Sciatic nerve (tissue), 2 donors: ENCODE data around the gene VPS37D. TPM values are rescaled to one million over a fixed set of nuclear protein-coding genes. Genes with fewer than 3 reads are reported as not detected.
"Not testable (repeated sequence)": the region's sequence is repeated elsewhere in the genome, so short reads cannot be mapped to it uniquely, and the experiment has no call there.

Experiments
- ATAC-seq: fragments of 200-7000 bp; cut with Tn5 transposase; one replicate; pipeline ENCODE4 v1.9.1; 2020; ENCODE audit warnings: mild to moderate bottlenecking, moderate library complexity
- DNase-seq: peaks from one replicate; pipeline ENCODE4 v3.0.0-alpha.2; 2020; ENCODE audit warnings: low spot score
- intact Hi-C: fragments of 100-400 bp; cut with DNase I; formaldehyde crosslinking; loops from one replicate; pipeline ENCODE4 v1.14.2; 2022
- total RNA-seq: library from RNA; stranded (reverse); fragmentation: NEBNext Ultra II Directional; extraction: Animal tissue kit (Norgen Biotek cat#: 25700); gene quantifications from one replicate; pipeline ENCODE4 v1.2.1, GENCODE V29; 2021
- donor health status: DM: no; HTN: no; CAD: no.
- donor health status: DM: no; HTN: no; CAD: no.

The VPS37D gene
- total RNA-seq, 1 donor from 2014 or later, result 4.5 TPM

- ATAC-seq (no peak), DNase-seq (no peak)
- intact Hi-C loops, result no loop called here
Measured at GRCh38 chr7:73671857-73672445, 4.3 kb downstream of the VPS37D start.

GRCh38 chr7:73674468-73675124 is 7.0 kb downstream of the VPS37D start:
- DNase-seq, result no peak
- no peak for ATAC-seq
- intact Hi-C loops, result no loop called here

DNA sequence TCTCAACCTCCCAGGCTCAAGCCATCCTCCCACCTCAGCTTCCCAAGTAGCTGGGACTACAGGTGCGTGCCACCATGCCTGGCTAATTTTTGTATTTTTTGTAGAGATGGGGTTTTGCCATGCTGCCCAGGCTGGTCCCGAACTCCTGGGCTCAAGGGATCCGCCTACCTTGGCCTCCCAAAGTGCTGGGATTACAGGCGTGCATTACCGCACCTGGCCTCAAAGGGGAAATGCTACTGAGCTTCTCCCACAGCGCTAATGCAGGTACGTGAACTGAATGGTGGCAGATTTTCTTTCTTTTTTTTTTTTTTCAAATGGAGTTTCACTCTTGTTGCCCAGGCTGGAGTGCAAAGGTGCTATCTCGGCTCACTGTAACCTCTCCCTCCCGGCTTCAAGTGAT is 8.4 kb downstream of the VPS37D start:
- ATAC-seq, DNase-seq, intact Hi-C loops: not testable (repeated sequence)

- DNase-seq (no peak), ATAC-seq (no peak)
- intact Hi-C loops, result no loop called here
Measured at GRCh38 chr7:73678862-73679261, 11.2 kb downstream of the VPS37D start.

GRCh38 chr7:73679709-73680108 is 12.1 kb downstream of the VPS37D start:
- ATAC-seq, result no peak
- intact Hi-C loops, result no loop called here
- no peak for DNase-seq

- DNase-seq (no peak), ATAC-seq (no peak)
- intact Hi-C loops, result no loop called here
Measured at GRCh38 chr7:73680501-73680900, 12.9 kb downstream of the VPS37D start.

DNA sequence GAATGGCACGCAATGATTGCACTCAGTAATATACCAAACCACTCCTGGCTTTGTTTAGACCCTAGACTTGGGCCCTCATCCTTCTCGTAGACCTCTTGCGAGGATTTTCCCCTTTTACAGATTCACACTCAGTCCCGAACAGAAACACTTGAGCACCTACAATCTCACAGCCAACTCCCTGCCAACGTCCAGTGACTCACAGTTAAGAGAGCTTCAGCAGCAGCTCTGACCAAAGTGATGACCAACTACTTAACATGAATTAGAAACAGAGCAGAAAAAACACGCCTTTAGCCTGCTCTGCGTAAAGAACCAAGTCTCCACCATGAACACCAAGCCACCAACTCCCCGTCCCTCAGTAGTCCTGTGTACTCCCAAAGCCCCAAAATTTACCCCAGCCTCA is 13.4 kb downstream of the VPS37D start:
- intact Hi-C loops, result no loop called here
- DNase-seq (no peak), ATAC-seq (no peak)

DNA sequence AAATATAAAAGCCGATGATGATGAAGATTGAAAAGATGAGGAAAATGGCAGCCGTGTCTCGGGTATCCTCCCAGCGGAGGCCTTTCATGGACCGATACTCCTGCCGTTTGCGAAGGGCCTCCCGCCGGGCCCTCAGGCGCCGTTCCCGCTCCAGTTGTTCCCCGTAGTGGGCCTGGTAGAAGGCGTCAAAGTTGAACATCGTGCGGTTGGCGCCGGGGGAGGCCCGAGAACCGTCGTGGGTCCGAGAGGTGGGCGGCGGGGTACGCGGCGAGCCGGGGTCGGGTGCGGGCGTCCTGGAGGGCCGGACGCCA is 15.1 kb downstream of the VPS37D start:
- ATAC-seq, result no peak
- DNase-seq, result no peak
- intact Hi-C loops, result no loop called here

DNA sequence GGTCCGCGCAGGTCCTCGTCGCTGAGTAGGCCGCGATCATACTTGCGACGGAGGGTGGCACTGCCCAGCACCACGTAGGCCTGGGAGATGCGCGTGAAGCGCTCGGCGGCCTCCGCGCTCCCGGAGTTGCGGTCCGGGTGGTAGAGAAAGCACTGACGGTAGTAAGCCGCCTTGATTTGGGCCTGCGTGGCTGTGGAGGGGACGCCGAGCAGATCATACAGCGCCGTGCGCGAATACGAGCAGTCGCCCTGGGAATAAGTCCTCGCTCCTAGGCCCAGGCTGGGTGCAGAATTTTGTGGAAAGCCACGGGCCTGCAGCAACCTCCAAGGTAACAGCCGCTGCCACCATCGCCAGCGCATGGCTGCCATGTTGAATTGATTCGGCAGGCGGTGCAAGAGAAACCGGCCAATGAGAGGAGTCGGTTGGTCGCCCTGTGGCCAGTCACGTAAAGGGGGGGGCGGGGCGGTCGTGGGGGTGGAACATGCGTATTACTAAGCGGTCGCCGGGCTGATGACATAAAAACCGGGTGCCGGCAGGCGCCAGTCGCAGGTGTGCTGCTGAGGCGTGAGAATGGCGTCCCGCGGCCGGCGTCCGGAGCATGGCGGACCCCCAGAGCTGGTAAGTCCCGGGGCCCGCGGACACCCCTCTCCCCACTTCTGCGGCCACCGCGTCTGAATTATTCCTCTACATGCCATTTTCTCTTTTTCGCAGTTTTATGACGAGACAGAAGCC is 15.6 kb downstream of the VPS37D start, which contains the start of the genes BUD23 and DNAJC30:
BUD23 (plus strand) TSS at position 542 of the 732 bp plus-strand sequence; CDS start at position 571, 29 bp downstream.
DNAJC30 (minus strand) TSS at position 398 of the 732 bp plus-strand sequence; CDS start at position 368, 30 bp downstream.
- DNase-seq, result peak; percentile 98
- peak; percentile 99 for ATAC-seq
- intact Hi-C loops, result no loop called here

GRCh38 chr7:73683788-73684693 is 16.4 kb downstream of the VPS37D start:
- intact Hi-C loops, result no loop called here
- ATAC-seq (no peak), DNase-seq (no peak)

DNA sequence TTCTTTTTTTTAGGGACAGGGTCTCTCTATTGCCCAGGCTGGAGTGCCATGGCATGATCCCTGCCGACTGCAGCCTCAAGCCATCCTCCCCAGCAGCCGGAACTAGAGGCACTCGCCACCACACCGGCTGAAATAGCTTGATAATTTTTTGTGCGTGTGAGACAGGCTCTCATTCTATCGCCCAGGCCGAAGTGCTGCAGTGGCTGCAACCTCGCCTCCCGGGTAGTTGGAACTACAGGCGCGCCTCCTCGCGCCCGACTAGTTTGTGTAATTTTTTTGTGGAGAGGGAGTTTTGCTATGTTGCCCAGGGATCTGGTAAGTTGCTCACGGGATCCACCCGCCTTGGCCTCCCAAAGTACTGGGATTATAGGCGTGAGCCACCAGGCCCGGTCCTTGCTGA is 17.7 kb downstream of the VPS37D start:
- ATAC-seq (no peak), DNase-seq (no peak)
- intact Hi-C loops, result no loop called here

GRCh38 chr7:73688288-73688687 is 20.7 kb downstream of the VPS37D start:
- DNase-seq, result no peak
- no peak for ATAC-seq
- intact Hi-C loops, result no loop called here

- ATAC-seq (no peak), DNase-seq (no peak)
- intact Hi-C loops, result no loop called here
Measured at GRCh38 chr7:73690646-73691045, 23.0 kb downstream of the VPS37D start.

DNA sequence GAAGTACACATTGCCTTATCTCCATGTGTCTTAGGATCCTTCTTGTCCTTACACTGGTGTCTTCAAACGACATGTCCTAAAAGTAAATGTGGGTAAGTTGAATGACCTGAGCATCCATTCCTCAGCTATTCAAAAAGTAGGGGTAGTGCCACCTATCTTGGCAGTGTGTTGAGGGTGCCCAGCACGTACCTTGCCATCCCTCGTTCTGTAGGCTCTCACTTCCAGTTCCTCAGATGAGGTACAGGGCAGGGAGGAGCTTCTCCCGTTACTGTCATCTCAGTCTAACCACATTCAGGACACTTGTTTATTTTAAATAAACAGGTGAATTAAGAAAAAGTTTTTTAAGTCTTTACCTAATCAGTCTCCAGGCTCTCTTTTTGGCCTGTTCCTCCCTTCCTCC is 28.7 kb downstream of the VPS37D start:
- no peak for DNase-seq
- ATAC-seq, result no peak
- intact Hi-C loops, result no loop called here

- no peak for ATAC-seq
- no peak for DNase-seq
- intact Hi-C loops, result no loop called here
Measured at GRCh38 chr7:73698410-73698809, 30.8 kb downstream of the VPS37D start.

DNA sequence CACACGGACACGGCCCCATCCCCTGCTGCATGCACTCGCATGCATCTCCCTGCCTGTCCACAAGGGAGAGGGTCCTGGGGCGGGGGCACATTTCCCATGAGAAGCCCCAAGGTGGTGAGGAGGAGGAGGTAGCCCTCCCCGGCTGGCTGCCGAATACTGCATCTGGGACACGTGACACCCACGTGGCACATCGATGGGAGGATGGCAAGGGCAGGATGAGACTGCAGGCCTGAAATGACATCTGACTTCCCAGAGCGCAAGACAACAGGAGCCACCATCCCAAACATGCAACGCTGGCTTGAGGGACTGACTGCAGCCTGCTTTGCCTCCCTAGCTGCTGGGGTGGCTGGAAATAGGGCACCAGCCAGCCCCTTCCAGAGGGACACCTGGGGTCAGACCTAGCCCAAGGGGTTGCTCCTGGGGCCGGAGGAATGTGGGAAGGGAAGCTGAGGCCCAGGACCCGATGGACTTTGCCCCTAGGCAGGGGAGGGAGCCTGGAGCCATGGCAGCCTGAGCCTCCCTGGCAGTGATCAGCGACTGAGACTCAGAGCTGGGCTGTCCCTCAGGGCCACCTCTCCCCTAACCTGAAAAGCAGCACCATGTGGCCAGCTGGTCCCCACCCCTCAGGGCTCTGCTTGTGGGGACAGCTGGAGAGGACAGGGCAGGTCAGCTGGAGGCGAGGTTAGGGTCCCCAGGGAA is 31.9 kb downstream of the VPS37D start:
- DNase-seq (no peak), ATAC-seq (no peak)
- intact Hi-C loops, result no loop called here

DNA sequence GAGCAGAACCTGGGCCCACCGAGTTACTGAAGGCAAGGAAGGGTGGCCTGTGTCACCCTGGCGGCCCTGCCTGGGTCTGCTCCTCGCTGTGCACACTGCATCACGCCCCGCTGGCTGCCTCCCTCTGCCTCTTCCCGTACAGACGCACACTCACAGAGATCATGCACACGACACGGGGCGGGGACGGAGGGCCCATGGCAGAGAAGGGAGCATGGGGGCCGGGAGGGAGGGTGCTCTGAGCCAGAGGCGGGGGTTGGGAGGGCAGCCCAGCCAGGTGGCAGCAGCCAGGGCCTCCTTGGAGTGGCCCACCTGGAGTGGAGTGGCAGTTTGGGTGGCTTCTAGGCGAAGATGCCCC is 32.4 kb downstream of the VPS37D start:
- intact Hi-C loops, result no loop called here
- no peak for DNase-seq
- ATAC-seq, result no peak

- intact Hi-C loops, result no loop called here
- DNase-seq (no peak), ATAC-seq (no peak)
Measured at GRCh38 chr7:73700581-73701134, 33.0 kb downstream of the VPS37D start.
